Activated T-cell treated with anti-CD3 and anti-CD28 coated beads, Interleukin-2, amount 50 U/mL, for 24 hours (primary cell): ENCODE measurements around the gene EML4.
"Not testable (repeated sequence)": the region's sequence is repeated elsewhere in the genome, so short reads cannot be mapped to it uniquely, and the experiment has no call there.

Experiments used
- DNase-seq: peaks from one replicate; pipeline ENCODE4 v3.0.0-alpha.2; 2020
- H3K27ac Mint-ChIP-seq: 2 replicates; pipeline ENCODE4 v1.8.0; 2020; ENCODE audit warnings: mild to moderate bottlenecking, mixed read lengths
- H3K27me3 Mint-ChIP-seq: 2 replicates; pipeline ENCODE4 v1.8.0; 2020; ENCODE audit warnings: mixed read lengths
- H3K36me3 Mint-ChIP-seq: 2 replicates; pipeline ENCODE4 v1.8.0; 2020; ENCODE audit warnings: low read depth, mixed read lengths
- H3K4me1 Mint-ChIP-seq: 2 replicates; pipeline ENCODE4 v1.8.0; 2020; ENCODE audit warnings: low read depth, mixed read lengths
- H3K4me3 Mint-ChIP-seq: 2 replicates; pipeline ENCODE4 v1.8.0; 2020; ENCODE audit warnings: mild to moderate bottlenecking, moderate library complexity, mixed read lengths
- H3K9me3 Mint-ChIP-seq: 2 replicates; pipeline ENCODE4 v1.8.0; 2020; ENCODE audit warnings: mixed read lengths

Gene EML4

GRCh38 chr2:42132966-42133641 lies 36.0 kb upstream of the EML4 start:
- Mint-ChIP-seq H3K9me3 (no peaks in the 10 kb centered on the region), H3K36me3 (no peaks in the 10 kb centered on the region), H3K27ac (peak overlapping the region; percentile 86), H3K4me1 (peaks cover 85% of the 10 kb centered on the region), H3K4me3 (peak overlapping the region; percentile 75), H3K27me3 (no peaks in the 10 kb centered on the region)
- peak; percentile 84 for DNase-seq

GRCh38 chr2:42133771-42134195 lies 35.4 kb upstream of the EML4 start:
- Mint-ChIP-seq H3K27me3 (no peaks in the 10 kb centered on the region), H3K4me3 (peak overlapping the region; percentile 75), H3K9me3 (no peaks in the 10 kb centered on the region), H3K36me3 (no peaks in the 10 kb centered on the region), H3K27ac (peak overlapping the region; percentile 86), H3K4me1 (peaks cover 79% of the 10 kb centered on the region)
- DNase-seq: no peak

GRCh38 chr2:42134401-42134932 lies 34.7 kb upstream of the EML4 start:
- peaks cover 75% of the 10 kb centered on the region for H3K4me1 Mint-ChIP-seq
- DNase-seq, H3K36me3 Mint-ChIP-seq, H3K27me3 Mint-ChIP-seq, H3K27ac Mint-ChIP-seq, H3K9me3 Mint-ChIP-seq, H3K4me3 Mint-ChIP-seq: not testable (repeated sequence)

- Mint-ChIP-seq H3K4me3 (no peak overlapping the region), H3K36me3 (no peaks in the 10 kb centered on the region), H3K27me3 (no peaks in the 10 kb centered on the region), H3K9me3 (no peaks in the 10 kb centered on the region), H3K27ac (peak overlapping the region; percentile 40), H3K4me1 (peaks cover 66% of the 10 kb centered on the region)
- no peak for DNase-seq
These were observed 33.5 kb upstream of the EML4 start for GRCh38 chr2:42135381-42136312.

- H3K27ac Mint-ChIP-seq: no peak overlapping the region
These were observed 32.4 kb upstream of the EML4 start for GRCh38 chr2:42136782-42137124.

GRCh38 chr2:42137125-42137841 lies 31.9 kb upstream of the EML4 start:
- Mint-ChIP-seq H3K4me1 (peaks cover 68% of the 10 kb centered on the region), H3K27me3 (no peaks in the 10 kb centered on the region), H3K4me3 (no peak overlapping the region), H3K27ac (peak overlapping the region; percentile 56), H3K9me3 (no peaks in the 10 kb centered on the region), H3K36me3 (no peaks in the 10 kb centered on the region)
- no peak for DNase-seq

More at GRCh38 chr2:42136782-42137124, 32.4 kb upstream of the EML4 start:
- H3K36me3 Mint-ChIP-seq: no peaks in the 10 kb centered on the region
- H3K4me1 Mint-ChIP-seq: peaks cover 68% of the 10 kb centered on the region
- no peak overlapping the region for H3K4me3 Mint-ChIP-seq
- no peak for DNase-seq
- no peaks in the 10 kb centered on the region for H3K27me3 Mint-ChIP-seq
- H3K9me3 Mint-ChIP-seq: no peaks in the 10 kb centered on the region

- Mint-ChIP-seq H3K4me3 (no peak overlapping the region), H3K36me3 (no peaks in the 10 kb centered on the region), H3K4me1 (peaks cover 65% of the 10 kb centered on the region), H3K9me3 (no peaks in the 10 kb centered on the region), H3K27me3 (no peaks in the 10 kb centered on the region), H3K27ac (no peak overlapping the region)
- no peak for DNase-seq
These were observed 30.8 kb upstream of the EML4 start for GRCh38 chr2:42138163-42139015.

GRCh38 chr2:42139101-42139500 lies 30.1 kb upstream of the EML4 start:
- no peak overlapping the region for H3K4me3 Mint-ChIP-seq
- no peaks in the 10 kb centered on the region for H3K36me3 Mint-ChIP-seq
- no peak for DNase-seq
- peaks cover 64% of the 10 kb centered on the region for H3K4me1 Mint-ChIP-seq
- no peaks in the 10 kb centered on the region for H3K27me3 Mint-ChIP-seq
- no peak overlapping the region for H3K27ac Mint-ChIP-seq
- H3K9me3 Mint-ChIP-seq: no peaks in the 10 kb centered on the region

GRCh38 chr2:42140496-42140895 lies 28.7 kb upstream of the EML4 start:
- no peak for DNase-seq
- Mint-ChIP-seq H3K27ac (no peak overlapping the region), H3K27me3 (no peaks in the 10 kb centered on the region), H3K4me1 (peaks cover 54% of the 10 kb centered on the region), H3K36me3 (no peaks in the 10 kb centered on the region), H3K4me3 (no peak overlapping the region), H3K9me3 (no peaks in the 10 kb centered on the region)

- DNase-seq: no peak
- peak overlapping the region; percentile 80 for H3K27ac Mint-ChIP-seq
- H3K27me3 Mint-ChIP-seq: no peaks in the 10 kb centered on the region
- peak overlapping the region; percentile 44 for H3K4me3 Mint-ChIP-seq
- no peaks in the 10 kb centered on the region for H3K9me3 Mint-ChIP-seq
- no peaks in the 10 kb centered on the region for H3K36me3 Mint-ChIP-seq
- H3K4me1 Mint-ChIP-seq: peaks cover 42% of the 10 kb centered on the region
These were observed 27.2 kb upstream of the EML4 start for GRCh38 chr2:42141687-42142546.

- Mint-ChIP-seq H3K36me3 (no peaks in the 10 kb centered on the region), H3K4me1 (peaks cover 35% of the 10 kb centered on the region), H3K27ac (no peak overlapping the region), H3K27me3 (no peaks in the 10 kb centered on the region), H3K9me3 (no peaks in the 10 kb centered on the region), H3K4me3 (no peak overlapping the region)
- no peak for DNase-seq
These were observed 26.5 kb upstream of the EML4 start for GRCh38 chr2:42142547-42143184.

GRCh38 chr2:42147641-42148274 lies 21.4 kb upstream of the EML4 start:
- no peak overlapping the region for H3K4me3 Mint-ChIP-seq
- DNase-seq: no peak
- no peaks in the 10 kb centered on the region for H3K9me3 Mint-ChIP-seq
- peaks cover 19% of the 10 kb centered on the region for H3K4me1 Mint-ChIP-seq
- no peaks in the 10 kb centered on the region for H3K36me3 Mint-ChIP-seq
- no peaks in the 10 kb centered on the region for H3K27me3 Mint-ChIP-seq
- no peak overlapping the region for H3K27ac Mint-ChIP-seq
